Thymus (tissue), 11 donors: ENCODE data around the gene STK39. TPM values are rescaled to one million over a fixed set of nuclear protein-coding genes. Genes with fewer than 3 reads are reported as not detected.

ENCODE experiments used
- DNase-seq, 9 donors: peaks; one replicate each; pipeline ENCODE4 v3.0.0-alpha.2; 2013; ENCODE audit warnings: low spot score in 9 of 9, low read depth in 6 of 9, missing footprints in 1 of 9
- H3K27ac ChIP-seq, 2 donors: one replicate each; pipeline ENCODE4 v1.5.1; 2013; ENCODE audit warnings: control low read depth in 1 of 2, low read depth in 1 of 2, low read length in 1 of 2, mild to moderate bottlenecking in 1 of 2, moderate library complexity in 1 of 2
- H3K27me3 ChIP-seq, 2 donors: one replicate each; pipeline ENCODE4 v1.5.1; 2013; ENCODE audit warnings: low read length in 1 of 2; ENCODE audit not compliant: control insufficient read depth in 2 of 2, insufficient read depth in 1 of 2
- H3K36me3 ChIP-seq, 2 donors: one replicate each; pipeline ENCODE4 v1.5.1; 2013; ENCODE audit warnings: low read length in 1 of 2, mild to moderate bottlenecking in 1 of 2, moderate library complexity in 1 of 2; ENCODE audit not compliant: control insufficient read depth in 2 of 2, insufficient read depth in 2 of 2
- H3K4me1 ChIP-seq, 2 donors: one replicate each; pipeline ENCODE4 v1.5.1; 2013; ENCODE audit warnings: low read length in 2 of 2; ENCODE audit not compliant: control insufficient read depth in 2 of 2, insufficient read depth in 2 of 2
- H3K4me3 ChIP-seq, 2 donors: one replicate each; pipeline ENCODE4 v1.5.1; 2013; ENCODE audit warnings: low read length in 2 of 2, control low read depth in 1 of 2, mild to moderate bottlenecking in 1 of 2
- H3K9me3 ChIP-seq, 2 donors: one replicate each; pipeline ENCODE4 v1.5.1; 2013; ENCODE audit warnings: low read length in 1 of 2, mild to moderate bottlenecking in 1 of 2; ENCODE audit not compliant: control insufficient read depth in 2 of 2, insufficient read depth in 1 of 2
- WGBS: extraction: QIAGEN DNeasy Blood & Tissue Kit; methylation state at CpG from one replicate; pipeline ENCODE4 v1.1.7; 2013; 5-methylcytosine and 5-hydroxymethylcytosine counted together
- polyA plus RNA-seq: library from polyadenylated mRNA; stranded (reverse); fragments of 200-250 nt; gene quantifications from one replicate; pipeline ENCODE4 v1.2.3, GENCODE V29; 2013
- total RNA-seq: library from RNA; stranded (reverse); fragments of 120-200 nt; gene quantifications from one replicate; pipeline ENCODE4 v1.2.4, GENCODE V29; 2013
- donor health status: healthy.

The STK39 gene
- total and polyA plus RNA-seq, 2 donors: 30.7 to 34.1 TPM

GRCh38 chr2:168194784-168195522 is 52.4 kb downstream of the STK39 start:
- WGBS: 45% methylated on average over 7 of the region's 7 CpGs
- peaks cover 47 to 56% of the 10 kb centered on the region in 2 donors for H3K4me1 ChIP-seq
- H3K4me3 ChIP-seq: no peak overlapping the region
- DNase-seq: peak in 1 of 9 donors; percentile 34
- H3K36me3 ChIP-seq: no peaks in the 10 kb centered on the region
- no peaks in the 10 kb centered on the region for H3K9me3 ChIP-seq
- peak overlapping the region in 1 of 2 donors; percentile 46 for H3K27ac ChIP-seq
- H3K27me3 ChIP-seq: no peaks in the 10 kb centered on the region

- 4% methylated on average over 3 of the region's 3 CpGs for WGBS
- Histone ChIP-seq H3K27me3 (no peaks in the 10 kb centered on the region), H3K27ac (peak overlapping the region; percentile 80 to 88), H3K9me3 (no peaks in the 10 kb centered on the region), H3K4me1 (peaks cover 51 to 62% of the 10 kb centered on the region in 2 donors), H3K4me3 (peak overlapping the region; percentile 2 to 18), H3K36me3 (no peaks in the 10 kb centered on the region)
- peak; percentile 56 to 91 (median 75) for DNase-seq
Observed at GRCh38 chr2:168192839-168193616, 54.4 kb downstream of the STK39 start.

GRCh38 chr2:168191955-168192785 is 55.2 kb downstream of the STK39 start:
- Histone ChIP-seq H3K27ac (peak overlapping the region in 1 of 2 donors; percentile 88), H3K27me3 (no peaks in the 10 kb centered on the region), H3K4me3 (no peak overlapping the region), H3K36me3 (no peaks in the 10 kb centered on the region), H3K4me1 (peaks cover 51 to 62% of the 10 kb centered on the region in 2 donors), H3K9me3 (no peaks in the 10 kb centered on the region)
- DNase-seq: no peak
- WGBS: 95% methylated on average over 6 of the region's 6 CpGs

GRCh38 chr2:168190590-168191336 is 56.6 kb downstream of the STK39 start:
- H3K9me3 ChIP-seq: no peaks in the 10 kb centered on the region
- no peak for DNase-seq
- H3K4me3 ChIP-seq: no peak overlapping the region
- 96% methylated on average over 7 of the region's 7 CpGs for WGBS
- H3K27ac ChIP-seq: peak overlapping the region; percentile 18 to 31
- no peaks in the 10 kb centered on the region for H3K27me3 ChIP-seq
- H3K4me1 ChIP-seq: peaks cover 51 to 62% of the 10 kb centered on the region in 2 donors
- H3K36me3 ChIP-seq: no peaks in the 10 kb centered on the region

GRCh38 chr2:168189835-168190569 is 57.4 kb downstream of the STK39 start:
- Histone ChIP-seq H3K4me3 (no peak overlapping the region), H3K27ac (peak overlapping the region; percentile 18 to 73), H3K4me1 (peaks cover 44 to 55% of the 10 kb centered on the region in 2 donors), H3K36me3 (no peaks in the 10 kb centered on the region), H3K27me3 (no peaks in the 10 kb centered on the region), H3K9me3 (no peaks in the 10 kb centered on the region)
- 91% methylated on average over 9 of the region's 9 CpGs for WGBS
- DNase-seq: peak in 8 of 9 donors; percentile 30 to 78 (median 52)

- Histone ChIP-seq H3K4me1 (peaks cover 33 to 37% of the 10 kb centered on the region in 2 donors), H3K27ac (no peak overlapping the region), H3K27me3 (no peaks in the 10 kb centered on the region), H3K4me3 (no peak overlapping the region), H3K36me3 (no peaks in the 10 kb centered on the region), H3K9me3 (no peaks in the 10 kb centered on the region)
- WGBS: 96% methylated on average over 2 of the region's 2 CpGs
- DNase-seq: no peak
Observed at GRCh38 chr2:168188002-168188401, 59.4 kb downstream of the STK39 start.

- Histone ChIP-seq H3K4me3 (no peak overlapping the region), H3K36me3 (peaks cover 0 to 4% of the 10 kb centered on the region in 2 donors), H3K27ac (no peak overlapping the region), H3K9me3 (no peaks in the 10 kb centered on the region), H3K4me1 (peaks cover 17 to 22% of the 10 kb centered on the region in 2 donors), H3K27me3 (no peaks in the 10 kb centered on the region)
- 96% methylated on average over 2 of the region's 2 CpGs for WGBS
- no peak for DNase-seq
Observed at GRCh38 chr2:168186452-168186851, 60.9 kb downstream of the STK39 start.
